Left hindlimb (tissue), 1 donor: ENCODE measurements around the gene DEFB125.
"Not testable (repeated sequence)": the region's sequence is repeated elsewhere in the genome, so short reads cannot be mapped to it uniquely, and the experiment has no call there.

Source experiments
- DNase-seq: peaks from one replicate; pipeline ENCODE4 v3.0.0-alpha.2; 2018

DEFB125 gene

GRCh38 chr20:87401-87800 lies at the start of gene DEFB125:
Gene DEFB125 (plus strand): TSS chr20:87672. CDS start chr20:87710, 38 bp downstream.
- no peak for DNase-seq

- no peak for DNase-seq
Observed at GRCh38 chr20:60035-60918, 27.2 kb upstream of the DEFB125 start.

GRCh38 chr20:61230-61629 lies 26.2 kb upstream of the DEFB125 start:
- no peak for DNase-seq

- no peak for DNase-seq
Observed at GRCh38 chr20:61757-62156, 25.7 kb upstream of the DEFB125 start.

GRCh38 chr20:62487-62886 lies 25.0 kb upstream of the DEFB125 start:
- DNase-seq: no peak

GRCh38 chr20:64026-64603 lies 23.4 kb upstream of the DEFB125 start:
- DNase-seq: no peak

- no peak for DNase-seq
Observed at GRCh38 chr20:64766-65322, 22.6 kb upstream of the DEFB125 start.

- no peak for DNase-seq
Observed at GRCh38 chr20:77231-77630, 10.2 kb upstream of the DEFB125 start.

GRCh38 chr20:78338-78737 lies 9.1 kb upstream of the DEFB125 start:
- DNase-seq: no peak

GRCh38 chr20:79565-79964 lies 7.9 kb upstream of the DEFB125 start:
- DNase-seq: no peak

GRCh38 chr20:90651-91050 lies 3.2 kb downstream of the DEFB125 start:
- no peak for DNase-seq

- DNase-seq: no peak
Observed at GRCh38 chr20:93641-94040, 6.2 kb downstream of the DEFB125 start.

GRCh38 chr20:95215-95614 lies 7.7 kb downstream of the DEFB125 start:
- no peak for DNase-seq

- not testable (repeated sequence) for DNase-seq
Observed at GRCh38 chr20:97691-98090, 10.2 kb downstream of the DEFB125 start.

GRCh38 chr20:101975-102374 lies 14.5 kb downstream of the DEFB125 start:
- DNase-seq: no peak

GRCh38 chr20:103456-103855 lies 16.0 kb downstream of the DEFB125 start:
- no peak for DNase-seq

GRCh38 chr20:112396-112795 lies 24.9 kb downstream of the DEFB125 start:
- no peak for DNase-seq

- no peak for DNase-seq
Observed at GRCh38 chr20:117518-117917, 30.0 kb downstream of the DEFB125 start.

GRCh38 chr20:129786-130323 lies 42.4 kb downstream of the DEFB125 start:
- DNase-seq: not testable (repeated sequence)

GRCh38 chr20:137668-138490 lies 50.4 kb downstream of the DEFB125 start:
- no peak for DNase-seq

- no peak for DNase-seq
Observed at GRCh38 chr20:142290-142689, 54.8 kb downstream of the DEFB125 start, which contains the start of gene DEFB126. Gene DEFB126 (plus strand): TSS chr20:142590. CDS start chr20:142629, 39 bp downstream.

GRCh38 chr20:145877-146276 lies 58.4 kb downstream of the DEFB125 start:
- DNase-seq: no peak
